A204.1 (cell line): ENCODE measurements around the gene SLC35D3.
A peak's percentile ranks its signal among the peaks of the same experiment; 100 is the strongest.
"Not testable (repeated sequence)": the region's sequence is repeated elsewhere in the genome, so short reads cannot be mapped to it uniquely, and the experiment has no call there.

Experiments
- FAIRE-seq: peaks from 2 replicates; lab custom pipeline; 2012; peaks lifted over from hg19 to GRCh38; lab: Jason Lieb, UNC

The SLC35D3 gene

GRCh38 chr6:136967876-136968752 lies 46.0 kb downstream of the SLC35D3 start:
- peak; percentile 57 for FAIRE-seq

DNA sequence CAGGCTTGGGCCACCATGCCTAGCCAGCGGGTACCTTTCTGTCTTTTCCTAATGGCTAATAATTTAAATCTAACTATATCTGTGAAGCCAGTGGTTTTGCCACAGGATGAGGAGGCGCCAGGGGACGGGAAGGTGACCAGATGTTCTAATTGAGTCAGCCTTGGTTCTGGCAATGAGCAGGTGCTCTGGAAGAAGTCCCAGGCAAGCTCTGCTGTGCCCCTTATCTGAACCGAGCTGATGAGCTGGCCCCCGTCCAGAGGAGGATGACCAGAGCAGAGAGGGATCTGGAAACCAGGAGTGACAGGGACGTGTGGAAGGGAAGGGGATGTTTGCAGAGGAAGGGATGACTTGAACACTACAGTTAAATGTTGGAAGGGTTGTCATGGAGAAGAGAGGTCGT lies 46.7 kb downstream of the SLC35D3 start:
- FAIRE-seq: no peak

GRCh38 chr6:136969433-136969832 lies 47.3 kb downstream of the SLC35D3 start:
- FAIRE-seq: no peak

- no peak for FAIRE-seq
Observed at GRCh38 chr6:136969930-136970329, 47.8 kb downstream of the SLC35D3 start.

DNA sequence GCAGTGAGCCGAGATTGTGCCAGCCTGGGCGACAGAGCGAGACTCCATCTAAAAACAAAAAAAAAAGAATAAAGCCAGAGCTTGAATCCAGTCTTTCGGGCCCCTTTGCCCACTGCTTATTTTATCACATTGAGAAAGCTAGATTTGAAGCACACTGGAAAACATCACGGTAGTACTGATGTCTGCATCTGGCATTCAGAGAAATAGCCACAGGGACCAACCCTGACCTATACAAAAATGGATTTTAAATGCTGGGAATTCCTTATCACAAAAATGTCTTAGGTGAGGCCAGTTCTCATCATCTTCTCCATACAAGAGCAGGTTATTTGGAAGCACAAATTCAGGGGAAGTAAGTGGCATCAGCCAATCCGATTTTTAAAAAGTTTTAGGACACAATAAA lies 49.5 kb downstream of the SLC35D3 start:
- no peak for FAIRE-seq

DNA sequence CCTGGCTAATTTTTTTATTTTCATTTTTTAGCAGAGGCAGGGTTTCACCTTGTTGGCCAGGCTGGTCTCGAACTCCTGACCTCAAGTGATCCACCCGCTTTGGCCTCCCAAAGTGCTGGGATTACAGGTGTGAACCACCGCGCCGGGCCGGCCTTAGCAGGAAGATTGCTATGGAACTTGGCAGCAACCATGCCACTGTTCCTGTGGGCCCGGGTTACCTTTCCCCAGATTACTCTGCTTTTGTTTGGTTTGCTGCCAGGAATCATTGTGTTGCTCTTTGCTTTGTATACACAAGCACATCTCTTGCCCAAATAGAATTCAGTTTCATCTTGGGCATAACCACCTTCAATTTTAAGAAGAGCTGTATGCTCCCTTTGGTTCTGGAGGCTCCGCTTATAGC lies 51.7 kb downstream of the SLC35D3 start:
- not testable (repeated sequence) for FAIRE-seq
